Stomach smooth muscle (tissue), 2 donors: ENCODE data around the gene KRTAP12-2.
"Not testable (repeated sequence)": the region's sequence is repeated elsewhere in the genome, so short reads cannot be mapped to it uniquely, and the experiment has no call there.

Source experiments
- H3K27ac ChIP-seq: one replicate; pipeline ENCODE4 v1.7.0; 2013; ENCODE audit warnings: mild to moderate bottlenecking, low read length, inconsistent platforms
- H3K27me3 ChIP-seq, 2 donors: one replicate each; pipeline ENCODE4 v1.7.0; 2013; ENCODE audit warnings: low read length in 2 of 2; ENCODE audit not compliant: insufficient read depth in 2 of 2, control insufficient read depth in 1 of 2
- H3K36me3 ChIP-seq, 2 donors: one replicate each; pipeline ENCODE4 v1.7.0; 2013; ENCODE audit warnings: low read length in 2 of 2; ENCODE audit not compliant: control insufficient read depth in 2 of 2, insufficient read depth in 2 of 2
- H3K4me1 ChIP-seq: one replicate; pipeline ENCODE4 v1.7.0; 2013; ENCODE audit warnings: low read length; ENCODE audit not compliant: control insufficient read depth, insufficient read depth
- H3K4me3 ChIP-seq, 2 donors: one replicate each; pipeline ENCODE4 v1.7.0; 2013; ENCODE audit warnings: low read length in 2 of 2
- H3K9ac ChIP-seq, 2 donors: one replicate each; pipeline ENCODE4 v1.7.0; 2013; ENCODE audit warnings: low read length in 2 of 2, mild to moderate bottlenecking in 1 of 2
- H3K9me3 ChIP-seq, 2 donors: one replicate each; pipeline ENCODE4 v1.7.0; 2013; ENCODE audit warnings: low read length in 2 of 2; ENCODE audit not compliant: control insufficient read depth in 2 of 2
- donor health status: healthy.
- donor health status: Pancreatic carcinoma.

KRTAP12-2 gene

DNA sequence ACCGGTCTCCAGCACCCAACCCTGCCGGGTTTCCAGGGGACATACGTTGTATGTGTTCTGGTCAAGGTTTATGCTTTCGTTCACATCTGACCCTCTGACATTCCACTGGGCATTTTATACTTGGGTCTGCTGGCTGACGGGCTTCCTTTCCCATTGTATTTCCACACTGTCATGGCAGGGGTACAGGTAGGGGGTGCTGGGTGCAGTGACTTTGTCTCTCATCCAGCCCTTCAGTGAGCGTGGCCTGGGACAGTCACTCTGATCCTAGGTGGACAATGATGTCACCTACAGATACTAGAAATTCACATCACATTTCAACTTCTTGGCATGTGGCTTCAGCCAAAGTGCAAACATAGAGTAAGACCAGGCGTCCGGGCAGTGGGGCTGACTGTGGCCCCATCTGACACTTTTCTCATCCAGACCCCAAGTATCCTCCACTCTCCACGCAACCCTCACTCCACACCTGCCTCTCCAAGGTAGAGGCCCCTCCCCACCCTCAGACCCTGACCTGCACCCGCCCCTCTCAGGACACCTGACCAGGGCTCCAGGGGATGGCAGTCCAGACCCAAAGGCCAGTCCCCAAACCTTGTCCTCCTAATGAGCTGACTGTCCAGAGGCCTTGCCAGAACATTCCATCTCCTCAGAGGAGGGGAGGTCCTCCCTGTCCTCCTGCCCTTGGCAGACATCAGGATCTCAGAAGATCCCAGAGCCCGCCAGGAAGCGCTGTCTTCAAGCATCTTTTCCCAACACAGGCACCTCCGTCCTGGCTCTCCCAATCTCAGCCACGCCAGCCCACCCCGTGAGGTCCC lies 30.3 kb downstream of the KRTAP12-2 start:
- Histone ChIP-seq H3K9ac (no peak overlapping the region), H3K27ac (no peak overlapping the region), H3K36me3 (no peaks in the 10 kb centered on the region), H3K9me3 (peaks cover 4 to 7% of the 10 kb centered on the region in 2 donors), H3K4me1 (no peaks in the 10 kb centered on the region), H3K27me3 (peaks cover 5 to 20% of the 10 kb centered on the region in 2 donors), H3K4me3 (no peak overlapping the region)

DNA sequence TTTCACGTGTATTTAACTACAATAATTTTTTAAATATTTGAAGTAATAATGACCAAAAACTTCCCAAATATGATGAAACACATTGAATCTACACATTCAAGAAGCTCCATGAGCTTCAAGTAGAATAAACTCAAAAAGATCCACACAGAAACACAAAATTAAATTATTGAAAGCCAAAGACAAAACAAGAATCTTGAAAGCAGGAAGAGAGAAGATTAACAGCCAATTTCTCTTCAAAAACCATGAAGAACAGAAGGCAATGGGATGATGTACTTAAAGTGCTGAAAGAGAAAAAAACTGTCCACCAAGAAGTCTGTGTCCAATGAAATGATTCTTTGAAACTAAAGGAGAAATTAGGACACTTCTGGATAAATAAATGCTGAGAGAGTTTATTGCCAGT lies 34.7 kb downstream of the KRTAP12-2 start:
- H3K4me1 ChIP-seq: no peaks in the 10 kb centered on the region
- no peak overlapping the region for H3K9ac ChIP-seq
- H3K9me3 ChIP-seq: peaks cover 4 to 5% of the 10 kb centered on the region in 2 donors
- no peaks in the 10 kb centered on the region for H3K36me3 ChIP-seq
- H3K4me3 ChIP-seq: no peak overlapping the region
- peaks cover 3 to 15% of the 10 kb centered on the region in 2 donors for H3K27me3 ChIP-seq
- H3K27ac ChIP-seq: no peak overlapping the region

DNA sequence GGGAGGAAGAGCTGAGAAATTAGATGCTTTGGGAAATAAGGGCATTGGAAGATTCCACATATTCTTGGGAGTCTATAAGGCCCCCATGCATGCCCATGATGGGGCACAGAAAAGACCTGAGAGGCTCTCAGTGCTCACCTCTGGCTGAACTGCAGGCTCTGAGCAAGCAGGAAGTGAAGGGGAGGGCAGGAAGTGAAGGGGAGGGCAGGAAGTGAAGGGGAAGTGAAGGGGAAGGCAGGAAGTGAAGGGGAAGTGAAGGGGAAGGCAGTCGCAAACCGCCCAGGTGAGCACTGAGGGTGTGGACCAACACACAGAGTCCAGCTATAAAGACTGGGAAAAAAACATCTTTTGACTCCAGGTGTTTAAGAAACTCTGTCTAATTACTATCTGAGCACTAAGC lies 36.3 kb downstream of the KRTAP12-2 start:
- H3K27ac ChIP-seq: no peak overlapping the region

DNA sequence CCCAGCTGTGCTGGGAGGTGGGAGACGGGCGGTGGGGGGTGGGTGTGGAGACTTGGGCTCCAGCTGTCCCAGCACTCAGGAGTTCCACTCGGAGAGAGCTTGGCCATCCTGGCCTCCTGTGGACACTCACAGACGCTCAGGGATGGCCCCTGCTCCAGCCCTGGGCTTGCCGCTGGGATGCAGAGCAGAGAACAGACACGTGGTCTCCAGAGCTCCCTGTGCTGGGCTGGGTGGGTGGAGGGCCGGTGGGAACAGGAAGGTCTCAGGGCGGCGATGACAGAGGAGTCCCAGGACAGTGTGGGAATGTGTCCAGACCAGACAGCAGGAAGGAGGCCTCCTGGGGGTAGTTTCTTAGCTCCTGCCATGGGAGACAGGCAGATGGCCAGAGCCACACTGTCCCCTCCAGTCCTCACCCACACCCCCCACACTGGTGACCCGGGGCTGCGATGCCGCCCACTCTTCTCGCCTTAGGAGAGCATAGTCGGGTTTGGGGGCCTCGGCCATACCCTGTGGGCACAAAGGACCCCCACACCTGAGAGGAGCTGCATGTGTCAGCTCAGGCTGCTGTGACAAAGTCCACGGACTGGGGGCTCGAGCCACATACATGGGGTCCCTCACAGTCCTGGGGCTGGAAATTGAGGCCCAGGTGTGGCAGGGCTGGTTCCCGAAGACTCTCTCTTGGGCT lies 37.9 kb downstream of the KRTAP12-2 start:
- peaks cover 4 to 12% of the 10 kb centered on the region in 2 donors for H3K9me3 ChIP-seq
- H3K9ac ChIP-seq: no peak overlapping the region
- H3K4me1 ChIP-seq: no peaks in the 10 kb centered on the region
- no peak overlapping the region for H3K27ac ChIP-seq
- no peaks in the 10 kb centered on the region for H3K36me3 ChIP-seq
- no peak overlapping the region for H3K4me3 ChIP-seq
- H3K27me3 ChIP-seq: peaks cover 7 to 18% of the 10 kb centered on the region in 2 donors

More for the DNA sequence above, 36.3 kb downstream of the KRTAP12-2 start:
- Histone ChIP-seq H3K36me3 (no peaks in the 10 kb centered on the region), H3K9ac (no peak overlapping the region), H3K4me1 (no peaks in the 10 kb centered on the region), H3K27me3 (peaks cover 7 to 18% of the 10 kb centered on the region in 2 donors), H3K9me3 (peaks cover 4 to 5% of the 10 kb centered on the region in 2 donors), H3K4me3 (no peak overlapping the region)

DNA sequence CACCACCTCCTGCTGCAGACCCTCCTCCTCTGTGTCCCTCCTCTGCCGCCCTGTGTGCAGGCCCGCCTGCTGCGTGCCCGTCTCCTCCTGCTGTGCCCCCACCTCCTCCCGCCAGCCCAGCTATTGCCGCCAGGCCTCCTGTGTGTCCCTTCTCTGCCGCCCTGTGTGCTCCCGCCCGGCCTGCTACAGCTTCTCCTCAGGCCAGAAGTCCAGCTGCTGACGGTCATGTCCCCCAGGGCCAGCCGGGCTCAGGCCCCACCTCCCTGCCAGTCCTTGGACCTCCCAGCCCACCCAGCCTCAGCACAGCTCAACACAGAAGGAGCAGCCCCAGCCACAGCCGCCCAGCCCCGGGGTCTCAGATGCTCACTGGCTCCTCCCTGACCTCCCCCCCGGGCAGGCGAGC lies 38.9 kb downstream of the KRTAP12-2 start:
- H3K36me3 ChIP-seq, H3K27ac ChIP-seq: not testable (repeated sequence)
- H3K9me3 ChIP-seq: peaks cover 7 to 12% of the 10 kb centered on the region in 2 donors

DNA sequence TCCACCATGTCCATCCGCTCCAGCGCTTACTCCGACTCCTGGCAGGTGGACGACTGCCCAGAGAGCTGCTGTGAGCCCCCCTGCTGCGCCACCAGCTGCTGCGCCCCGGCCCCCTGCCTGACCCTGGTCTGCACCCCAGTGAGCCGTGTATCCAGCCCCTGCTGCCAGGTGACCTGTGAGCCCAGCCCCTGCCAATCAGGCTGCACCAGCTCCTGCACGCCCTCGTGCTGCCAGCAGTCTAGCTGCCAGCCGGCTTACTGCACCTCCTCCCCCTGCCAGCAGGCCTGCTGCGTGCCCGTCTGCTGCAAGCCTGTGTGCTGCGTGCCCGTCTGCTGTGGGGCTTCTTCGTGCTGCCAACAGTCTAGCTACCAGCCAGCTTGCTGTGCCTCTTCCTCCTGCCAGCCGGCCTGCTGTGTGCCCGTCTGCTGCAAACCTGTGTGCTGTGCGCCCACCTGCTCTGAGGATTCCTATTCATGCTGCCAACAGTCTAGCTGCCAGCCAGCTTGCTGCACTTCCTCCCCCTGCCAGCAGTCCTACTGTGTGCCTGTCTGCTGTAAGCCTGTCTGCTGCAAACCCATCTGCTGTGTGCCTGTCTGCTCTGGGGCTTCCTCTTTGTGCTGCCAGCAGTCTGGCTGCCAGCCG lies 39.4 kb downstream of the KRTAP12-2 start:
- H3K9me3 ChIP-seq: peaks cover 5 to 17% of the 10 kb centered on the region in 2 donors
- H3K4me1 ChIP-seq, H3K27ac ChIP-seq, H3K36me3 ChIP-seq, H3K9ac ChIP-seq, H3K4me3 ChIP-seq: not testable (repeated sequence)
- peaks cover 7 to 18% of the 10 kb centered on the region in 2 donors for H3K27me3 ChIP-seq

More for the DNA sequence above, 38.9 kb downstream of the KRTAP12-2 start:
- H3K27me3 ChIP-seq: peaks cover 7 to 18% of the 10 kb centered on the region in 2 donors
- H3K4me3 ChIP-seq, H3K4me1 ChIP-seq, H3K9ac ChIP-seq: not testable (repeated sequence)

DNA sequence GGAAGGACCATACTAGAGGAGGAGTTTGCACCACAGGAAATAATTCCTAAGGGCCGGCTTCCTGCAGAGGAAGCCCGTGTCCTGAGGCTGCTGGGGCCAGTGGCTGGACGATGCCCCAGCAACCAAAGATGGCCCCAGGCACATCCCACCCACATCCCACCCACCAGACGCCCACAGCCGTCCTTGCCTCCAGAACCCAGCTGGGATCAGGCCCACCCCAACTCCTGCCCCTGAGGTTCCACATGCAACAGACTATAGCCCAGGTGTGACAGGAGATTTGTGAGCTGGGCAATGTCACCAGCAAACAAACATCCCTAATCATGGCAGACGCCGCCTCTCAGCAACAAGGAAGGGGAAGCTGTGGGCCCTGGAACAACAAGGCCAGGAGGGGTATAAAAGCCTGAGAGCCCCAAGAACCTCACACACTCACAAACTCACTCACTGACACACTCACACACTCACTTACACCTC lies 40.0 kb downstream of the KRTAP12-2 start, which contains the start of gene KRTAP10-9:
Gene KRTAP10-9, plus strand, starts transcription at position 421 of the 471 bp plus-strand sequence. CDS start 79 bp downstream, outside the sequence.
- H3K4me3 ChIP-seq: no peak within 1 kb of the TSS
- H3K9ac ChIP-seq: no peak within 1 kb of the TSS
- H3K27me3 ChIP-seq: peaks cover 7 to 18% of the 10 kb centered on the region in 2 donors
- H3K9me3 ChIP-seq: peaks cover 5 to 23% of the 10 kb centered on the region in 2 donors
- H3K36me3 ChIP-seq: no peaks in the 10 kb centered on the region
- H3K4me1 ChIP-seq: no peaks in the 10 kb centered on the region
- no peak within 1 kb of the TSS for H3K27ac ChIP-seq

DNA sequence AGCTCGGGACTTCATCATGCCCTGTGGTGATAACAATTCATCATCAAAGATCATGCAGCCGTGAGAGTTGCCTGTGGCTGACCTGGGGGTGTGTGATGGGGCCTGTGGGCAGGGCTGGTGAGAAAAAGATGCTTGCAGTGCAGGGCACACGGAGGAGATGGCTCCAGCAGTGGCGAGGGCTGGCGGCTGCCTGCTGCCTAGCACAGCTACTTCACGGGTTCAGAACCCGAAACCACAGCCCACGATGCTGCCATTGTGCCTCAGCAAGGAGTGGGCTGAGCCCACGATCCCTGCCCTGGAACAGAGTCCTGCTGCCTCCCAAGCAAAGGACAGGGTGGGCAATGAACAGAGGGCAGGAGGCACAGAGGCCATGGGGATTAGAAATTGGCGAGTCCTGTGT lies 40.5 kb downstream of the KRTAP12-2 start:
- H3K9me3 ChIP-seq: peaks cover 5 to 24% of the 10 kb centered on the region in 2 donors
- H3K27me3 ChIP-seq: peaks cover 7 to 18% of the 10 kb centered on the region in 2 donors
- H3K4me3 ChIP-seq: no peak overlapping the region
- no peaks in the 10 kb centered on the region for H3K4me1 ChIP-seq
- H3K9ac ChIP-seq: no peak overlapping the region
- no peak overlapping the region for H3K27ac ChIP-seq
- no peaks in the 10 kb centered on the region for H3K36me3 ChIP-seq

DNA sequence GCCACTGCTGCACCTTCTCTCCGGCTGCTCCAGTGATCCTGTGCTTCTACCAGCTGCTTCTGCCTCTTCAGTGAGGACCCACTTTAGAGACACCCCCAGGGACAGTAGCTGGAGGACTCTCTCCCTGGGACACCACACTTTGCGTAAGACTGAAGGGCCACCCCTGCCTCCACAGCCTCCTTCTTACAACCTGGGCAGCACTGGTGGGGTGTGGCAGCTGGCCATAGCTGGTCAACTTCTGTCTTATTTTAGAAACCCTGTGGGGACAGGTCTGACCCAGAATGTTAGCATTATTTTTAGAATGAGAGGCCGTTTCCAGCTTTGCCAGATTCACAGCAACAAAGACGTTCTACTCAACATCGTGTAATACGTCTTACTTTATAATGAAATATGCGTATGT lies 41.0 kb downstream of the KRTAP12-2 start:
- no peak overlapping the region for H3K9ac ChIP-seq
- H3K4me3 ChIP-seq: no peak overlapping the region
- H3K9me3 ChIP-seq: peaks cover 5 to 21% of the 10 kb centered on the region in 2 donors
- H3K36me3 ChIP-seq: no peaks in the 10 kb centered on the region
- H3K27ac ChIP-seq: no peak overlapping the region
- H3K4me1 ChIP-seq: no peaks in the 10 kb centered on the region
- peaks cover 7 to 18% of the 10 kb centered on the region in 2 donors for H3K27me3 ChIP-seq

DNA sequence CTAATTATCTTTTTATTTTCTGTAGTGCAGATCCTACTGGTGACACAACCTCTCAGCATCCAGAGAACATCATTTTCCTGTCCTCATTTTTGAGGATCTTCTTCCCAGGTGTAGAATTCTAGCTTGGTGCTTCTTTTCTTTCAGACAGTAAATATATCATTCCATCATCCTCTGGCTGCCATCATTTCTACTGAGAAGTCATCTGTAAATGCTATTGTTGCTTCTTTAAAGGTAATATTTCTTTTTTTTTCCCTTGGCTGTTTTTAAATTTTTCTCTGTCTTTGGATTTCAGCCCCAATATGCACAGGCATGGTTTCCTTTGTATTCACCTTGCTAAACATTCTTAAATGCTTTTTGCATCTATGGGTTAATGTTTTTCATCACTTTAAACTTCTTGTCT lies 43.2 kb downstream of the KRTAP12-2 start:
- Histone ChIP-seq H3K9ac (no peak overlapping the region), H3K27me3 (peaks cover 6 to 12% of the 10 kb centered on the region in 2 donors), H3K4me3 (no peak overlapping the region), H3K27ac (no peak overlapping the region), H3K4me1 (no peaks in the 10 kb centered on the region), H3K36me3 (no peaks in the 10 kb centered on the region), H3K9me3 (peaks cover 13 to 21% of the 10 kb centered on the region in 2 donors)
